ENCODE measurements around the gene BCAP31.

GRCh38 chrX:153685751-153686696 is 38.2 kb downstream of the BCAP31 start:
- TF ChIP-seq CTCF (IDR thresholded peaks at IDR 0.05) (no peak), POLR2A (IDR thresholded peaks at IDR 0.05) (no peak)
